ENCODE data around the gene TTC23.

The TTC23 gene

GRCh38 chr15:99140590-99140989 lies 108.8 kb downstream of the TTC23 start:
- in situ Hi-C loops (cut with MboI; ENCODE audit: low sequenced_read_pairs) = no loop called here

- in situ Hi-C loops (cut with MboI; ENCODE audit: low sequenced_read_pairs) = no loop called here
These were observed 110.1 kb downstream of the TTC23 start for GRCh38 chr15:99139276-99139675.

GRCh38 chr15:99138491-99138982 lies 110.8 kb downstream of the TTC23 start:
- in situ Hi-C loops (cut with MboI; ENCODE audit: low sequenced_read_pairs) = no loop called here

DNA sequence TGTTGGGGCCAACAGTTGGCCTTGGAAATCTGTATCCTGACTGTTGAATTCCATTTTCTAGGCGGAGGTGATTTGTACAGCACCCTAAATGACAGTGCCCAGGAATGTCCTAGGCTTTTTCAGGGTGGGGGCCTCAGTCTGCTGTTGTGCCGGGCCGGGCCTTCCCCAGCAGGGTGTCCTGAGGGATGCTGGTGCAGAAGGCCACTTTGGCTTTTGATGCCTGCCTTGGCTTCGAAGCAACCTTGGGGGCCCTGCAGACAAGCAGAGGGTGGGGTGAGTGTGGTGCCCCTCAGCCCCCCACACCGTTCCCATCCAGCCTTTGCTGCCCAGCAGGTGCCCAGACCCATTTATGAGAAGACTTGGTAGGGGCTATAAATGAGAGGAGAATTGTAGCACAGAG lies 111.5 kb downstream of the TTC23 start:
- in situ Hi-C loops (cut with MboI; ENCODE audit: low sequenced_read_pairs) = no loop called here

GRCh38 chr15:99137111-99137546 lies 112.3 kb downstream of the TTC23 start:
- in situ Hi-C loops (cut with MboI; ENCODE audit: low sequenced_read_pairs) = no loop called here

GRCh38 chr15:99135194-99135593 lies 114.2 kb downstream of the TTC23 start:
- in situ Hi-C loops (cut with MboI; ENCODE audit: low sequenced_read_pairs) = no loop called here

- in situ Hi-C loops (cut with MboI; ENCODE audit: low sequenced_read_pairs) = no loop called here
These were observed 115.0 kb downstream of the TTC23 start for GRCh38 chr15:99134317-99134821.

- in situ Hi-C loops (cut with MboI; ENCODE audit: low sequenced_read_pairs) = no loop called here
These were observed 116.6 kb downstream of the TTC23 start for GRCh38 chr15:99132634-99133287.

GRCh38 chr15:99132122-99132521 lies 117.3 kb downstream of the TTC23 start:
- in situ Hi-C loops (cut with MboI; ENCODE audit: low sequenced_read_pairs) = no loop called here

- in situ Hi-C loops (cut with MboI; ENCODE audit: low sequenced_read_pairs) = no loop called here
These were observed 117.8 kb downstream of the TTC23 start for GRCh38 chr15:99131441-99132023.

DNA sequence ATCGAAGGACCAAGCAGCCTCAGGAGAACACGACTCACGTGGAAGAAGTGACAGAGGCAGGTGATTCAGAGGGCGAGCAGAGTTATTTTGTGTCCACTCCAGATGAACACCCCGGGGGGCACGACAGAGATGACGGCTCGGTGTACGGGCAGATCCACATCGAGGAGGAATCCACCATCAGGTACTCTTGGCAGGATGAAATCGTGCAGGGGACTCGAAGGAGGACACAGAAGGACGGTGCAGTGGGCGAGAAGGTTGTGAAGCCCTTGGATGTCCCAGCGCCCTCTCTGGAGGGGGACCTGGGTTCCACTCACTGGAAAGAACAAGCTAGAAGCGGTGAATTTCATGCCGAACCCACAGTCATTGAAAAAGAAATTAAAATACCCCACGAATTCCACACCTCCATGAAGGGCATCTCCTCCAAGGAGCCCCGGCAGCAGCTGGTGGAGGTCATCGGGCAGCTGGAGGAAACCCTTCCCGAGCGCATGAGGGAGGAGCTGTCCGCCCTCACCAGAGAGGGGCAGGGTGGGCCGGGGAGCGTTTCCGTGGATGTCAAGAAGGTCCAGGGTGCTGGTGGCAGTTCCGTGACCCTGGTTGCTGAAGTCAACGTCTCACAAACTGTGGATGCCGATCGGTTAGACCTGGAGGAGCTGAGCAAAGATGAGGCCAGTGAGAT lies 118.5 kb downstream of the TTC23 start:
- in situ Hi-C loops (cut with MboI; ENCODE audit: low sequenced_read_pairs) = no loop called here

DNA sequence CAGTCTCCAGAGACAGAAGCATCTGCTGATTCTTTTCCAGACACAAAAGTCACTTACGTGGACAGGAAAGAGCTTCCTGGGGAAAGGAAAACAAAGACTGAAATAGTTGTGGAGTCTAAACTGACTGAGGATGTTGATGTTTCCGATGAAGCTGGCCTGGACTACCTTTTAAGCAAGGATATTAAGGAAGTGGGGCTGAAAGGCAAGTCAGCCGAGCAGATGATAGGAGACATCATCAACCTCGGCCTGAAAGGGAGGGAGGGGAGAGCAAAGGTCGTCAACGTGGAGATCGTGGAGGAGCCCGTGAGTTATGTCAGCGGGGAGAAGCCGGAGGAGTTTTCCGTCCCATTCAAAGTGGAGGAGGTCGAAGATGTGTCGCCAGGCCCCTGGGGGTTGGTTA lies 119.1 kb downstream of the TTC23 start:
- in situ Hi-C loops (cut with MboI; ENCODE audit: low sequenced_read_pairs) = no loop called here

DNA sequence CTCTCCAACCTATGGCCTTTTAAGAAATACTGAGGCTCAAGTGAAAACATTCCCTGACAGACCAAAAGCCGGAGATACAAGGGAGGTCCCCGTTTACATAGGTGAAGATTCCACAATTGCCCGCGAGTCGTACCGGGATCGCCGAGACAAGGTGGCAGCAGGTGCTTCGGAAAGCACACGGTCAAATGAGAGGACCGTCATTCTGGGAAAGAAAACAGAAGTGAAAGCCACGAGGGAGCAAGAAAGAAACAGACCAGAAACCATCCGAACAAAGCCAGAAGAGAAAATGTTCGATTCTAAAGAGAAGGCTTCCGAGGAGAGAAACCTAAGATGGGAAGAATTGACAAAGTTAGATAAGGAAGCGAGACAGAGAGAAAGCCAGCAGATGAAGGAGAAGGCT lies 119.7 kb downstream of the TTC23 start:
- in situ Hi-C loops (cut with MboI; ENCODE audit: low sequenced_read_pairs) = no loop called here

GRCh38 chr15:99128411-99128810 lies 121.0 kb downstream of the TTC23 start:
- in situ Hi-C loops (cut with MboI; ENCODE audit: low sequenced_read_pairs) = no loop called here

GRCh38 chr15:99127773-99128172 lies 121.6 kb downstream of the TTC23 start:
- in situ Hi-C loops (cut with MboI; ENCODE audit: low sequenced_read_pairs) = no loop called here

GRCh38 chr15:99126930-99127329 lies 122.5 kb downstream of the TTC23 start:
- in situ Hi-C loops (cut with MboI; ENCODE audit: low sequenced_read_pairs) = no loop called here

- in situ Hi-C loops (cut with MboI; ENCODE audit: low sequenced_read_pairs) = no loop called here
These were observed 123.2 kb downstream of the TTC23 start for GRCh38 chr15:99126131-99126588.

DNA sequence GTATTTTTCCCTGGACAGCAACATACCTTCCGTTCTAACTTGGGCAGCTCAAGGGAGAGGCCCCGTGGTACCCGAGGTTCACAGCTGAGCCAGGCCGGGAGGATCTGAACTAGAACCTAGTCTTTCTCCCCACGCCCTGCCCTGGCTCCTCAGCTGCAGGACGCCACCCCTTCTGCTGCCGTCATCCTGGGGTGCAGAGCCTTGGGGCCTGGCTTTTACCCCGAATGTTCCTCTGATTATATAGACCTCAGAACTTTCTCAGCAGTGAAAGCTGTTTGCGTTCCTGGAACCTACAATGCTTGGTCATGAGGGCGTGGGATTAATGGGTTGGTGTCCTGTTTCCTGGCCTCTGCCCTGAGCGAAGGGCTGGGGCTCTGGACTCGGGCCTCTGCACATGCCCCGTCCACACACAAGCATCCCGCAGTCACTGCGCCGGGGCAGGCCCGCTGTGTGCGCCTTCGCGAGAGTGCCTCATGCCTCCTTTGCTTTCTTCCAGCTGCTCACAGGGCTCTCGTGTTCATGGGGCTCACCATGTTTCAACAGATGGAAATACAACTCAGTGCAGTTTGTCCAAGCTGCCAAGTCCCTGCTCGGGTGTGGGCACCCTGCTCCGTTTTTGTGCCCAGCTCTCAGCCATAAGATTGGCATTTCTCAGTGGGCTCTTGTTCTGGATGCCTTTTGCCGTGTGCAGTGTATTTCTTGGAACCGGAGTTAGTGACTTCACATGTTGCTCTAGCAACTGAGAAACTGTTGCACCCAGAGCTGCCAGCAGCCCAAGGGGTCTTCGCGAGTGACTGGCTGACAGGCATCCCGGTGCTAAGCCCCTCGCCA lies 124.1 kb downstream of the TTC23 start:
- in situ Hi-C loops (cut with MboI; ENCODE audit: low sequenced_read_pairs) = no loop called here

DNA sequence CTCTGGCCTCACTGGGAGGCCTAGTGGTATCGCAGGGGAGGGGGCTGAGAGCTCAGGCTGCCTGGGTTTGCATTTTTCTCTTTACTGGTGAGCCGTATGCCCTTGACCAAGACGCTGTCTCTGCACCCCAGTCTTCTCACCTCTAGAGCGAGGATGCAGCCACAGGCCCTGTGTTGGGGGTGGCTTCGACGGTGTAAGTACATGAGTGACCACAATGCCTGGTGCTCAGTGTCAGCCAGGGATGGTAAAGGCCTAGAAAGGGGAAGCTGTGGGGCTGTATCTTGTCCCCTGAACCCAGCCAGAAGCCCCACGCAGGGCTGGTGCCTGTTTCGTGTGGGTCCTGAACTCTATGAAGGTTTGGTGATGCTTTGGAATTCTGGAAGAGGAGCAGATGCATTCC lies 124.7 kb downstream of the TTC23 start:
- in situ Hi-C loops (cut with MboI; ENCODE audit: low sequenced_read_pairs) = no loop called here

DNA sequence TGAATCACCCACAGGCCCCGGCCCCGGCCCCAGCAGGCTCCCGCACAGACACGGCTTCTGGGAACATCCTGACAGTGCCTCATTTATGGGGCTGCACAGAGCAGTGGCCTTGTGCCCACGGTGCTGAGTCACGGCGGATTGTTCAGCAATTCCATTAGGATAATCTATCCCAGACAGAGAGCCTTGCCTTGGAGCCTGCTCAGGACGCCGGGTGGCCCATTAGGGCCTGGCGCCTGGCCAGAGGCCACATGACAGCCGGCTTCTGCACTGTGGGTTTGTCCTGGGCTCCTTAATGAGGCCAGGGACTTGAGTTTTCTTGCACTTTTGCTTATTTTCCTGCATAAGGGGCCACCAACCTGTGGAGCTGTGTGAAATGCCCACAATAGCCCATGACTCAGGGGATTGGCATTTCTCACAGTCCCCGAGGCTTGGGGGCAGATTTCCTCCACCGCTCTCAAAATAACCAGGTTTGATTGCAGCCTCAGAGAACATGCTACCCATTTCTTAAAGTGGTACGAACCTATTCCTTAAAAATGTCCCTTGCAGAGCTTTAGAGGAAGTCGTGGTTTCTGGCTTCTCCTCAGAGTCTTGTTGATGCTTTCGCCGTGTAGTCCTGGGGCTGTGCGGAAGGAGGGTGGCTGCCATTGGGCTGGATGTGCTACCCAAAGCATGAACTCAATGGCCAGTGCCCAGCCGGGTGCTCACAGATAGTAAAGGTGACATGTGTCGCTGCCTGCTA lies 125.5 kb downstream of the TTC23 start:
- in situ Hi-C loops (cut with MboI; ENCODE audit: low sequenced_read_pairs) = no loop called here

Measured in hTERT RPE-1 (cell line).